ENCODE data around the gene MCU.
"Not testable (repeated sequence)": the region's sequence is repeated elsewhere in the genome, so short reads cannot be mapped to it uniquely, and the experiment has no call there.

The MCU gene

GRCh38 chr10:72688208-72688651 is 3.7 kb upstream of the MCU start:
- DNase-seq: no peak

GRCh38 chr10:72689660-72690059 is 2.3 kb upstream of the MCU start:
- DNase-seq: no peak

- DNase-seq: no peak
Observed at GRCh38 chr10:72690071-72690755, 1.7 kb upstream of the MCU start.

- no peak for DNase-seq
Observed at GRCh38 chr10:72691470-72691862, 477 bp upstream of the MCU start.

- DNase-seq: no peak
Observed at GRCh38 chr10:72692744-72692993, 726 bp downstream of the MCU start.

- no peak for DNase-seq
Observed at GRCh38 chr10:72692994-72693781, 1.2 kb downstream of the MCU start.

- DNase-seq: no peak
Observed at GRCh38 chr10:72694476-72695369, 2.8 kb downstream of the MCU start.

GRCh38 chr10:72695496-72695895 is 3.6 kb downstream of the MCU start:
- DNase-seq: no peak

GRCh38 chr10:72697716-72698115 is 5.8 kb downstream of the MCU start:
- no peak for DNase-seq

GRCh38 chr10:72702465-72702864 is 10.5 kb downstream of the MCU start:
- not testable (repeated sequence) for DNase-seq

- DNase-seq: no peak
Observed at GRCh38 chr10:72702868-72703581, 11.1 kb downstream of the MCU start.

GRCh38 chr10:72704117-72704516 is 12.2 kb downstream of the MCU start:
- no peak for DNase-seq

GRCh38 chr10:72709041-72709440 is 17.1 kb downstream of the MCU start:
- DNase-seq: no peak

GRCh38 chr10:72712136-72712535 is 20.2 kb downstream of the MCU start:
- DNase-seq: no peak

GRCh38 chr10:72719941-72720592 is 28.1 kb downstream of the MCU start:
- DNase-seq: no peak

GRCh38 chr10:72720814-72721660 is 29.1 kb downstream of the MCU start:
- DNase-seq: no peak

GRCh38 chr10:72727130-72727529 is 35.2 kb downstream of the MCU start:
- no peak for DNase-seq

- DNase-seq: no peak
Observed at GRCh38 chr10:72728462-72728861, 36.5 kb downstream of the MCU start.

GRCh38 chr10:72729528-72729927 is 37.6 kb downstream of the MCU start:
- no peak for DNase-seq

- no peak for DNase-seq
Observed at GRCh38 chr10:72730479-72730878, 38.5 kb downstream of the MCU start.

- DNase-seq: no peak
Observed at GRCh38 chr10:72731916-72732419, 40.0 kb downstream of the MCU start.

Measured in CD4-positive, alpha-beta T cell treated with Interleukin-15 for 1 hour (primary cell).